HG03066 (cell line): ENCODE data around the gene CABCOCO1.

Experiments
- ATAC-seq: cut with Tn5 transposase; IDR thresholded peaks from one replicate; pipeline ENCODE4 v1.9.1; 2021; ENCODE audit warnings: low read depth; ENCODE audit not compliant: unreplicated experiment

The CABCOCO1 gene

GRCh38 chr10:61804414-61804813, 141.7 kb downstream of the CABCOCO1 start:
- no peak for ATAC-seq

DNA sequence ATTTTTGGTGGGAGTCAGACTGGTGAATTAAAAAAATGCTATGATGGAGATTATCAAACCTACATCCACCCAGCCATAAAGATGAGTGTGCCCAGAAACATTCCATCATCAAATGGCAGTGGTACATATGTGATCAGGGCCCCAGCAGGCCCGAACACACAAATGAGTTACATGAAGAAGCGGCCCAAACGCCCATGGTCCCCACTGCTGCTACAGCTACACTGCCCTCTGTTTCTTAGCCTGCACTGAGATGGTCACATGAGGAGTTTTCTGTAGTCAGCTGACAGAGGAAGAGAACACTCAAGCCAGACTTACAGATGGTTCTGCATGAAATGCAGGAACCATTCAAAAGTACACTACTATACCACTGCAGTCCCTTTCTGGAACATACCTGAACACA, 142.4 kb downstream of the CABCOCO1 start:
- ATAC-seq, result no peak

- ATAC-seq, result no peak
Observed at GRCh38 chr10:61810263-61810662, 147.5 kb downstream of the CABCOCO1 start.

DNA sequence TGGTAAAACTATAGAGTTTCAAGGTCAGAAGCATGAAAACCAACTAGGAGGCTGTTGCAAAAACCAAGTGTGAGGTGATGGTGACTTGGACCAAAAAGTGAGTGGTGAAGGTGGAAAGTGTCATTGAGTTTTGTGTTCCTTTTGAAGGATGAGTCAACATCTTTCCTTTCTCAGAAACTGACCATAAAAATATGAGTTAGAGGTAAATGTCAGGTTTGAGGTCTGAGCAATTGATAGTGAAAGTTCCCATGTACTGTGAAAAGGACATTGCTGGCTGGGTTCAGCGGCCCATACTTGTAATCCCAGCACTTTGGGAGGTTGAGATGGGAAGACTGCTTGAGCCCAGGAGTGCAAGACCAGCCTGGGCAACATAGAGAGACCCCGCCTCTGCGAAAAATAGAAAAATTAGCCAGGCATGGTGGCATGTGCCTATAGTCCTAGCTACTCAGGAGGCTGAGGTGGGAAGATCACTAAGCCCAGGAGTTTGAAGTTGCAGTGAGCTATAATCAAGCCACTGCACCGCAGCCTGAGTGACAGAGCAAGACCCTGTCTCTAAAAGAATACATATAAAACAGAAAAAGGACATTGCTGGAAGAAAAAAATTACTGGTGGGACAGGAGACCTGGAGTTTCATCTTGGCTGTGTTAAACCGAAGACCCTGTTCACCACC, 149.5 kb downstream of the CABCOCO1 start:
- peak; percentile 58 for ATAC-seq

GRCh38 chr10:61812920-61813319, 150.2 kb downstream of the CABCOCO1 start:
- ATAC-seq, result no peak

DNA sequence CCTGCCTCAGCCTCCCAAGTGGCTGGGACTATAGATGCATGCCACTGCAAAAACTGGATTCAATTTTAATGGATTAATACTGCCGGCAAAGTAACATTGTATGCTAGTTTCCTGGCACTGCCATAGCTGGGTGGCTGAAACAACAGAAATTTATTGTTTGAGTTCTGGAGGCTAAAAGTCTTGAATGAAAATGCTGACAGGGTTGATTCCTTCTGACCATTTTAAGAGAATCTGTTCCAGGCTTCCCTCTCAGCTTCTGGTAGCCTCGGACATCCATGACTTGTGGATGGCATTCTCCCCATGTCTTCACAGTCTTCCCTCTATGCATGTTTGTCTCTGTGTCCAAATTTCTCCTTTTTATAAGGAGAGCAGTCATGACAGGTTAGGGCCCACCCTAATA, 151.4 kb downstream of the CABCOCO1 start:
- ATAC-seq, result no peak

DNA sequence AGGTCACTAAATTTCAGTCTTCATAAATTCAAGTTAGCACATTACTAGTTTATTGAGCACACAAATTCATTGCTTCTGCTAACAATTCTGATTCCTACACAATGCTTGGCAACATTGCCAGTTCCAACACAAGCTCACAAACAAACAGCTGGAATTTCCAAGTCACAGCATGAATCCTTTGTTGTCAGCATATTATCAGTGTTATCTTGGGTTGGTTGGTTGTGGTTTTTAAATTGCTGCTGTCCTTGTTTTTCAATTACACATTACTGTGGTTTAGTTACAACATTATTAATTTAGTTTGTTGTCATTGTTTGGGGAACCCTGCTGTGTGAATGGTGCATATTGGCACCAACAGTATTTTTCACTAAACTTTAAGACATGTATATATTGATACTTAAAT, 152.8 kb downstream of the CABCOCO1 start:
- no peak for ATAC-seq
